H1 (cell line): ENCODE data around the gene DLG4.

Experiments
- ASH2L ChIP-seq: fragments of 200-600, 300-600 bp; sonication (generic); IDR thresholded peaks from one replicate; pipeline ENCODE4 v1.7.1; 2017; ENCODE audit warnings: low read length
- BCL11A ChIP-seq, 2 experiments: IDR thresholded peaks; one replicate each; pipeline ENCODE4 v1.6.1; 2011; ENCODE audit warnings: low read depth in 2 of 2, low read length in 2 of 2, mild to moderate bottlenecking in 2 of 2
- BRCA1 ChIP-seq: IDR thresholded peaks from 2 replicates; pipeline ENCODE4 v1.6.1; 2012; ENCODE audit warnings: low read depth, low read length, improper control_type of control experiment
- CREB1 ChIP-seq: IDR thresholded peaks from 2 replicates; pipeline ENCODE4 v1.6.1; 2012; ENCODE audit warnings: inconsistent platforms
- EP300 ChIP-seq, 2 experiments: IDR thresholded peaks; 1 replicate in 1 of 2; 2 replicates in 1 of 2; pipeline ENCODE4 v1.6.1; 2011 to 2012; ENCODE audit warnings: low read depth in 2 of 2, low read length in 2 of 2, mild to moderate bottlenecking in 2 of 2, borderline replicate concordance in 1 of 2, inconsistent platforms in 1 of 2, moderate library complexity in 1 of 2
- EZH2 ChIP-seq: fragments of 200-600 bp; sonication (generic); IDR thresholded peaks from 2 replicates; pipeline ENCODE4 v1.7.1; 2012; ENCODE audit warnings: low read depth, mild to moderate bottlenecking, moderate library complexity, low read length, inconsistent platforms; ENCODE audit not compliant: severe bottlenecking
- POLR2A ChIP-seq, 2 experiments: IDR thresholded peaks; 1 replicate in 1 of 2; 2 replicates in 1 of 2; pipeline ENCODE4 v1.6.1; 2011; ENCODE audit warnings: low read depth in 2 of 2, low read length in 2 of 2, mild to moderate bottlenecking in 2 of 2; ENCODE audit errors: control extremely low read depth in 1 of 2
- POLR2AphosphoS5 ChIP-seq: IDR thresholded peaks from 2 replicates; pipeline ENCODE4 v1.6.1; 2011; ENCODE audit warnings: low read depth, low read length
- RAD21 ChIP-seq, 2 experiments: IDR thresholded peaks in 1 of 2; conservative IDR thresholded peaks in 1 of 2; 2 replicates each; pipeline ENCODE4 v1.6.1; 2011; ENCODE audit warnings: low read depth in 2 of 2, low read length in 2 of 2, improper control_type of control experiment in 1 of 2, inconsistent platforms in 1 of 2, mild to moderate bottlenecking in 1 of 2, moderate library complexity in 1 of 2
- SIN3A ChIP-seq, 2 experiments: IDR thresholded peaks in 1 of 2; conservative IDR thresholded peaks in 1 of 2; 2 replicates each; pipeline ENCODE4 v1.6.1; 2011 to 2012; ENCODE audit warnings: low read length in 2 of 2, improper control_type of control experiment in 1 of 2, low read depth in 1 of 2, mild to moderate bottlenecking in 1 of 2
- TF ChIP-seq, protein P1 (sequence below), 3 experiments: IDR thresholded peaks; 1 replicate in 2 of 3; 2 replicates in 1 of 3; pipeline versions ENCODE4 v1.5.1 to v1.6.1; 2011; ENCODE audit warnings: low read length in 3 of 3, mild to moderate bottlenecking in 3 of 3, inconsistent platforms in 2 of 3, low read depth in 1 of 3, moderate library complexity in 1 of 3; ENCODE audit not compliant: insufficient read depth in 1 of 3; ENCODE audit errors: control extremely low read depth in 1 of 3

DNA sequence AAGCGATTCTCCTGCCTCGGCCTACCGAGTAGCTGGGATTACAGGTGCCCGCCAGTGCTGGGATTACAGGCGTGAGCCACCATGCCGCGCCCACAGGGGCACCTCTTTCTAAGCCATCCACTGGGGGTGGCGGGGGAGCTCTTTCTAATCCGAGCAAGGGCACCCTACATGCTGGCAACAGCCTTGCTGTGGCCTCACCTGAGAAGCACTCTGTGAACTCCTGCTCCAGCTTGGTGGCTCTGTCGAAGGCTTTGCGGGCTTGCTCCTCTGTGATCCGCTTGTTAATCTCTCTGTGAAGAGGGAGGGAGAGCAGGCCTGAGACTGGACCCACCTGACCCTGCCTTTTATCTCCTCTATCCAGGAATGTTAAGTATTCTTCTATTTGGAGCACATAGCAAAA, 28.6 kb downstream of the DLG4 start:
- TF ChIP-seq ASH2L (no peak), RAD21 (IDR thresholded peaks at IDR 0.05 in 1 of 2, conservative IDR thresholded peaks at IDR 0.05 in 1 of 2; ENCODE audit: low read depth in 2 of 2, low read length in 2 of 2) (no peak), SIN3A (conservative IDR thresholded peaks at IDR 0.05 in 1 of 2, IDR thresholded peaks at IDR 0.05 in 1 of 2; ENCODE audit: low read depth in 1 of 2, low read length in 2 of 2) (no peak), CREB1 (no peak), BRCA1 (no peak), POLR2A (IDR thresholded peaks at IDR 0.05; ENCODE audit: control extremely low read depth in 1 of 2, low read depth in 2 of 2, low read length in 2 of 2) (no peak), EZH2 (no peak), POLR2AphosphoS5 (no peak), BCL11A (IDR thresholded peaks at IDR 0.05; ENCODE audit: low read depth in 2 of 2, low read length in 2 of 2) (no peak), EP300 (IDR thresholded peaks at IDR 0.05; ENCODE audit: borderline replicate concordance in 1 of 2, low read depth in 2 of 2, low read length in 2 of 2) (no peak)
- TF ChIP-seq, protein P1, sequence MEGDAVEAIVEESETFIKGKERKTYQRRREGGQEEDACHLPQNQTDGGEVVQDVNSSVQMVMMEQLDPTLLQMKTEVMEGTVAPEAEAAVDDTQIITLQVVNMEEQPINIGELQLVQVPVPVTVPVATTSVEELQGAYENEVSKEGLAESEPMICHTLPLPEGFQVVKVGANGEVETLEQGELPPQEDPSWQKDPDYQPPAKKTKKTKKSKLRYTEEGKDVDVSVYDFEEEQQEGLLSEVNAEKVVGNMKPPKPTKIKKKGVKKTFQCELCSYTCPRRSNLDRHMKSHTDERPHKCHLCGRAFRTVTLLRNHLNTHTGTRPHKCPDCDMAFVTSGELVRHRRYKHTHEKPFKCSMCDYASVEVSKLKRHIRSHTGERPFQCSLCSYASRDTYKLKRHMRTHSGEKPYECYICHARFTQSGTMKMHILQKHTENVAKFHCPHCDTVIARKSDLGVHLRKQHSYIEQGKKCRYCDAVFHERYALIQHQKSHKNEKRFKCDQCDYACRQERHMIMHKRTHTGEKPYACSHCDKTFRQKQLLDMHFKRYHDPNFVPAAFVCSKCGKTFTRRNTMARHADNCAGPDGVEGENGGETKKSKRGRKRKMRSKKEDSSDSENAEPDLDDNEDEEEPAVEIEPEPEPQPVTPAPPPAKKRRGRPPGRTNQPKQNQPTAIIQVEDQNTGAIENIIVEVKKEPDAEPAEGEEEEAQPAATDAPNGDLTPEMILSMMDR (IDR thresholded peaks at IDR 0.05; ENCODE audit: control extremely low read depth in 1 of 3, insufficient read depth in 1 of 3, low read depth in 1 of 3, low read length in 3 of 3): no peak
